Measurements from ENCODE around the gene ARHGAP4. TPM values are rescaled to one million over a fixed set of nuclear protein-coding genes. Genes with fewer than 3 reads are reported as not detected.

Gene ARHGAP4
- total RNA-seq, 1 donor from 2014 or later: 53.8 TPM

- DNase-seq (ENCODE audit: low spot score): no peak
These were observed 44.0 kb downstream of the ARHGAP4 start for GRCh38 chrX:153882086-153882498.

GRCh38 chrX:153881281-153881680 lies 44.8 kb downstream of the ARHGAP4 start:
- no peak for DNase-seq (ENCODE audit: low spot score)

DNA sequence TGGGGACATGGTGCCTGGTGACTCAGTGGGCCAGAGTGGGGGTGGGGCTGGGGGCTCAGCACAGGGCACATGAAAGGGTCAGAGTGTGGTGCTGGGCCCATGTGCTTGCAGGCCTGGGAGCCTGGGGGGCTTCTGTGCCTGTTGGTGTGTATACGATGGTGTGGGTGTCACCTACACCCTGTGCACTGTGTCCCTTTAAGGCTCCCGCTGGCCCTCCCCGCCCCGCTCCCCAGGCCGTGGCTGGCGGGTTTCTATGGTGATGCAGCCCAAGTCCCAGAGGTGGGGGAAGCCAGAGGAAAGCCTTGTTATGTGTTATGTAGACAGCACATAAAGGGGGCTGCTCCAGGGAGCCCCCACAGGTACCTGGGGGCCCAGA lies 45.6 kb downstream of the ARHGAP4 start:
- no peak for DNase-seq (ENCODE audit: low spot score)

- no peak for DNase-seq (ENCODE audit: low spot score)
These were observed 46.2 kb downstream of the ARHGAP4 start for GRCh38 chrX:153879741-153880439.

- no peak for DNase-seq (ENCODE audit: low spot score)
These were observed 47.0 kb downstream of the ARHGAP4 start for GRCh38 chrX:153878969-153879653.

DNA sequence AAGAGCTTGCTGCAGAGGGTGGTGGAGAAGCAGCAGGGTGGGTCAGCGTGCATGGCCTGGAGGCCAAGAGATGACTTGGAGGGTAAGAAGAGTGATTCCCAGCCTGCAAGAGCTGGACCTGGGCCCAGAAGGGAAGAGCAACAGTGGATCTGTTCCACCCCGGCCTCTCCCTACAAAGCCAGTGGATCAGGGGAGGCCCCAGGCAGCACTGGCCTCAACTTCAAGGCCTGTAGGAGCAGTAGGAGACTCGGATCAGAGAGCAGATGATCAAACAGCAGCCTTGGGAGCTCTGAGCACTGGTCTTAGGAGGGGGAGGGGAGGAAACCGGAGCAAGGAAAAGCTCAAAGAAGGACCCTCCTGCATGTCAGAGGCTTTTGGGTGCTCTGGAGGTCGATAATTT lies 47.7 kb downstream of the ARHGAP4 start:
- no peak for DNase-seq (ENCODE audit: low spot score)

- DNase-seq (ENCODE audit: low spot score): no peak
These were observed 48.3 kb downstream of the ARHGAP4 start for GRCh38 chrX:153877571-153878261.

- no peak for DNase-seq (ENCODE audit: low spot score)
These were observed 50.0 kb downstream of the ARHGAP4 start for GRCh38 chrX:153876112-153876491.

GRCh38 chrX:153875391-153876111 lies 50.5 kb downstream of the ARHGAP4 start:
- DNase-seq (ENCODE audit: low spot score): peak; percentile 51

- no peak for DNase-seq (ENCODE audit: low spot score)
These were observed 51.5 kb downstream of the ARHGAP4 start for GRCh38 chrX:153874366-153875125.

DNA sequence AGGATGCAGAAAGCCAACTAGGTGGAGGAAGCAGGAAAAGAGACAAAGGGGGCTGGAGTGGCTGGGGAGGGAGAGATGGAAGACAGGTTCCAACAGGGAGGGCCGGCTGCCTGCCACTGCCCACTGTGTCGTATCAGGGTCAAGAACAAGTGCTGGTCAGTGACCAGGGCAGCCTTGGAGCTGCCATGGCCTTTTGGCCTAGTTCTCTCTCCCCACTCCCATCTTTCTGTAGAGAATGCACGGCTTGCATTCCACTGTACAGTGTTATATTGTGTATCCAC lies 52.0 kb downstream of the ARHGAP4 start:
- no peak for DNase-seq (ENCODE audit: low spot score)

GRCh38 chrX:153873282-153874084 lies 52.6 kb downstream of the ARHGAP4 start:
- DNase-seq (ENCODE audit: low spot score): no peak

- no peak for DNase-seq (ENCODE audit: low spot score)
These were observed 53.9 kb downstream of the ARHGAP4 start for GRCh38 chrX:153871946-153872878.

DNA sequence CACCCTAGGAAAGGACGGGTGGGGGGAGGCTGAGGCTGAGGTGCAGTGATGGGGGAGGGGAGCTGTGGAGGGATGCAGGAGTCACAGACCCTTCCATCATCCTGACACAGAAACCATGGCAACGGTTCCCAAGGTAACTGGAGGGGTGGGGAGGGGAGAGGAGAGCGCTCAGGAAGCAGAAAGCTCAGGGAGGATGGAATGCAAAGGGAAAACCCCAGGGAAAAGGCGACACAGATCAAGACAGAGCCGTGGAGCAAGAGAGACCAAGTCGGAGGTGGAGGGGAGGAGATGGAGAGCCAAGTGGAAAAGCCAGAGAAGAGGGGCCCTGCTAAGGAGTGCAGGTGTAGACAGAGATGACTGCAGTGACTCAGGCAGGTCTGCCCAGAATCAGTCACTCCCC lies 54.6 kb downstream of the ARHGAP4 start:
- DNase-seq (ENCODE audit: low spot score): no peak

- no peak for DNase-seq (ENCODE audit: low spot score)
These were observed 55.2 kb downstream of the ARHGAP4 start for GRCh38 chrX:153870791-153871360.

- DNase-seq (ENCODE audit: low spot score): no peak
These were observed 55.8 kb downstream of the ARHGAP4 start for GRCh38 chrX:153870288-153870690.

- DNase-seq (ENCODE audit: low spot score): no peak
These were observed 56.4 kb downstream of the ARHGAP4 start for GRCh38 chrX:153869473-153870287.

Measured in mucosa of gallbladder (tissue), 1 donor.